ENCODE measurements around the gene CDH19.

The CDH19 gene

GRCh38 chr18:66566616-66567015, 37.3 kb downstream of the CDH19 start:
- TF ChIP-seq CTCF (IDR thresholded peaks at IDR 0.05), result no peak
- no peaks in the 10 kb centered on the region for H3K4me1 ChIP-seq (ENCODE audit: control insufficient read depth in 1 of 2, insufficient read depth in 1 of 2, low read depth in 1 of 2, low read length in 1 of 2)
- H3K9me3 ChIP-seq, result no peaks in the 10 kb centered on the region
- H3K27ac ChIP-seq, result no peak overlapping the region
- H3K4me3 ChIP-seq (ENCODE audit: low read depth in 1 of 2, low read length in 1 of 2), result no peak overlapping the region
- H3K27me3 ChIP-seq, result no peaks in the 10 kb centered on the region
- no peaks in the 10 kb centered on the region for H3K36me3 ChIP-seq

- Histone ChIP-seq H3K4me1 (ENCODE audit: control insufficient read depth in 1 of 2, insufficient read depth in 1 of 2, low read depth in 1 of 2, low read length in 1 of 2) (no peaks in the 10 kb centered on the region), H3K27ac (no peak overlapping the region), H3K36me3 (no peaks in the 10 kb centered on the region), H3K27me3 (no peaks in the 10 kb centered on the region), H3K4me3 (ENCODE audit: low read depth in 1 of 2, low read length in 1 of 2) (no peak overlapping the region), H3K9me3 (no peaks in the 10 kb centered on the region)
- no peak for TF ChIP-seq CTCF (IDR thresholded peaks at IDR 0.05)
These were observed 39.7 kb downstream of the CDH19 start for GRCh38 chr18:66564236-66564635.

GRCh38 chr18:66562279-66562678, 41.6 kb downstream of the CDH19 start:
- Histone ChIP-seq H3K9me3 (no peaks in the 10 kb centered on the region), H3K27me3 (no peaks in the 10 kb centered on the region), H3K27ac (no peak overlapping the region), H3K36me3 (no peaks in the 10 kb centered on the region), H3K4me1 (ENCODE audit: control insufficient read depth in 1 of 2, insufficient read depth in 1 of 2, low read depth in 1 of 2, low read length in 1 of 2) (no peaks in the 10 kb centered on the region), H3K4me3 (ENCODE audit: low read depth in 1 of 2, low read length in 1 of 2) (no peak overlapping the region)
- TF ChIP-seq CTCF (IDR thresholded peaks at IDR 0.05), result no peak

- H3K27ac ChIP-seq, result no peak overlapping the region
- no peaks in the 10 kb centered on the region for H3K27me3 ChIP-seq
- no peak for TF ChIP-seq CTCF (IDR thresholded peaks at IDR 0.05)
- no peaks in the 10 kb centered on the region for H3K9me3 ChIP-seq
- no peak overlapping the region for H3K4me3 ChIP-seq (ENCODE audit: low read depth in 1 of 2, low read length in 1 of 2)
- H3K4me1 ChIP-seq (ENCODE audit: control insufficient read depth in 1 of 2, insufficient read depth in 1 of 2, low read depth in 1 of 2, low read length in 1 of 2), result no peaks in the 10 kb centered on the region
- H3K36me3 ChIP-seq, result no peaks in the 10 kb centered on the region
These were observed 43.8 kb downstream of the CDH19 start for GRCh38 chr18:66560094-66560493.

GRCh38 chr18:66558773-66559172, 45.1 kb downstream of the CDH19 start:
- no peaks in the 10 kb centered on the region for H3K9me3 ChIP-seq

More at GRCh38 chr18:66558773-66559172, 45.1 kb downstream of the CDH19 start:
- Histone ChIP-seq H3K4me3 (ENCODE audit: low read depth in 1 of 2, low read length in 1 of 2) (no peak overlapping the region), H3K27ac (no peak overlapping the region), H3K36me3 (no peaks in the 10 kb centered on the region), H3K27me3 (no peaks in the 10 kb centered on the region), H3K4me1 (ENCODE audit: control insufficient read depth in 1 of 2, insufficient read depth in 1 of 2, low read depth in 1 of 2, low read length in 1 of 2) (no peaks in the 10 kb centered on the region)
- TF ChIP-seq CTCF (IDR thresholded peaks at IDR 0.05), result no peak

Measured in neutrophil (primary cell).